Ishikawa (cell line): ENCODE measurements around the gene LPP.

Source experiments
- EGR1 ChIP-seq: IDR thresholded peaks from 2 replicates; pipeline ENCODE4 v1.6.1; 2012
- EP300 ChIP-seq: IDR thresholded peaks from 2 replicates; pipeline ENCODE4 v1.6.1; 2012; ENCODE audit warnings: borderline replicate concordance
- FOXM1 ChIP-seq: IDR thresholded peaks from 2 replicates; pipeline ENCODE4 v1.6.1; 2012; ENCODE audit warnings: low read depth, borderline replicate concordance
- NFIC ChIP-seq: IDR thresholded peaks from 2 replicates; pipeline ENCODE4 v1.6.1; 2012
- TAF1 ChIP-seq: IDR thresholded peaks from 2 replicates; pipeline ENCODE4 v1.6.1; 2012; ENCODE audit warnings: low read depth, mild to moderate bottlenecking
- YY1 ChIP-seq: IDR thresholded peaks from 2 replicates; pipeline ENCODE4 v1.6.1; 2012; ENCODE audit warnings: low read depth
- TF ChIP-seq, protein P1 (sequence below): IDR thresholded peaks from 2 replicates; pipeline ENCODE4 v1.6.1; 2012
- TF ChIP-seq, protein P2 (sequence below): IDR thresholded peaks from 2 replicates; pipeline ENCODE4 v1.6.1; 2012
- TF ChIP-seq, protein P3 (sequence below): IDR thresholded peaks from 2 replicates; pipeline ENCODE4 v1.6.1; 2012; ENCODE audit warnings: low read depth, mild to moderate bottlenecking

DNA sequence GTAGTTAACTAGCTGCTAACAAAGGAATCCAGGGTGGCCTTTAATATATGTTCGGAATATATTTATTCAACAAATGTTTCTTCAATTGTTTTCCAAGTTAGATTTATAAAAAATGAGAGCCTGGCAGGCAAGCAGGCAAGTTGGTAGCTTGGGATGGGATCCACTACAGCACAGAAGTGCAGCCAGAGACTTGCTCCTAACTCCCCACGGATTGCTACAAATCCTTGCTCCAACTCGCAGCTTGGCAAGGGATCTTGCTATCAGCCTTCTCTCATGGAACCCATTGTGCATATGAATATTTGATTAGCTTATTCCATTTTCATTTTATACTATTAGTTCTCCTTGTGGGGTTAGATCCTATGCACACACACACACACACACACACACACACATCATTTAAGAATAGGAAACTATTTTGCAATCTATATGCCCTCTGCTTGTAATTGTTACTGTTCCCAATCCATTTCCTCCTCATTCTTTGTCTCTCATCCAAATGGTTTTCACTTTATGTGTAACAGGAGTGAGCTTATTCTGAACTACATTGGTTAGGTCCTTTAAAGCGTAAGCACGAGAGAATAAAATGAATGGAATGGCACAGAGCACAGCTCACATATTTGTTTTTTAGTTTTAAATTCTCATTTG lies 505.6 kb downstream of the LPP start:
- no peak for TF ChIP-seq TAF1
- TF ChIP-seq, protein P1, sequence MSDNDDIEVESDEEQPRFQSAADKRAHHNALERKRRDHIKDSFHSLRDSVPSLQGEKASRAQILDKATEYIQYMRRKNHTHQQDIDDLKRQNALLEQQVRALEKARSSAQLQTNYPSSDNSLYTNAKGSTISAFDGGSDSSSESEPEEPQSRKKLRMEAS = no peak
- TF ChIP-seq YY1 = no peak
- no peak for TF ChIP-seq FOXM1
- TF ChIP-seq, protein P2, sequence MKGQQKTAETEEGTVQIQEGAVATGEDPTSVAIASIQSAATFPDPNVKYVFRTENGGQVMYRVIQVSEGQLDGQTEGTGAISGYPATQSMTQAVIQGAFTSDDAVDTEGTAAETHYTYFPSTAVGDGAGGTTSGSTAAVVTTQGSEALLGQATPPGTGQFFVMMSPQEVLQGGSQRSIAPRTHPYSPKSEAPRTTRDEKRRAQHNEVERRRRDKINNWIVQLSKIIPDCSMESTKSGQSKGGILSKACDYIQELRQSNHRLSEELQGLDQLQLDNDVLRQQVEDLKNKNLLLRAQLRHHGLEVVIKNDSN = no peak
- TF ChIP-seq, protein P3, sequence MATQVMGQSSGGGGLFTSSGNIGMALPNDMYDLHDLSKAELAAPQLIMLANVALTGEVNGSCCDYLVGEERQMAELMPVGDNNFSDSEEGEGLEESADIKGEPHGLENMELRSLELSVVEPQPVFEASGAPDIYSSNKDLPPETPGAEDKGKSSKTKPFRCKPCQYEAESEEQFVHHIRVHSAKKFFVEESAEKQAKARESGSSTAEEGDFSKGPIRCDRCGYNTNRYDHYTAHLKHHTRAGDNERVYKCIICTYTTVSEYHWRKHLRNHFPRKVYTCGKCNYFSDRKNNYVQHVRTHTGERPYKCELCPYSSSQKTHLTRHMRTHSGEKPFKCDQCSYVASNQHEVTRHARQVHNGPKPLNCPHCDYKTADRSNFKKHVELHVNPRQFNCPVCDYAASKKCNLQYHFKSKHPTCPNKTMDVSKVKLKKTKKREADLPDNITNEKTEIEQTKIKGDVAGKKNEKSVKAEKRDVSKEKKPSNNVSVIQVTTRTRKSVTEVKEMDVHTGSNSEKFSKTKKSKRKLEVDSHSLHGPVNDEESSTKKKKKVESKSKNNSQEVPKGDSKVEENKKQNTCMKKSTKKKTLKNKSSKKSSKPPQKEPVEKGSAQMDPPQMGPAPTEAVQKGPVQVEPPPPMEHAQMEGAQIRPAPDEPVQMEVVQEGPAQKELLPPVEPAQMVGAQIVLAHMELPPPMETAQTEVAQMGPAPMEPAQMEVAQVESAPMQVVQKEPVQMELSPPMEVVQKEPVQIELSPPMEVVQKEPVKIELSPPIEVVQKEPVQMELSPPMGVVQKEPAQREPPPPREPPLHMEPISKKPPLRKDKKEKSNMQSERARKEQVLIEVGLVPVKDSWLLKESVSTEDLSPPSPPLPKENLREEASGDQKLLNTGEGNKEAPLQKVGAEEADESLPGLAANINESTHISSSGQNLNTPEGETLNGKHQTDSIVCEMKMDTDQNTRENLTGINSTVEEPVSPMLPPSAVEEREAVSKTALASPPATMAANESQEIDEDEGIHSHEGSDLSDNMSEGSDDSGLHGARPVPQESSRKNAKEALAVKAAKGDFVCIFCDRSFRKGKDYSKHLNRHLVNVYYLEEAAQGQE = no peak
- no peak for TF ChIP-seq NFIC
- TF ChIP-seq EGR1 = no peak
- no peak for TF ChIP-seq EP300
